PC-3 (cell line): ENCODE measurements around the gene LCE1F. TPM values are rescaled to one million over a fixed set of nuclear protein-coding genes. Genes with fewer than 3 reads are reported as not detected.

Source experiments
- ATAC-seq: fragments of 200-7000 bp; cut with Tn5 transposase; 2 replicates; pipeline ENCODE4 v1.9.1; 2020; ENCODE audit warnings: mild to moderate bottlenecking, moderate library complexity
- BruUV-seq: library from RNA; stranded (reverse); fragments of 400-500 nt; replicated peaks from 2 replicates; lab custom pipeline; 2021; lab: Mats Ljungman, UMichigan
- CTCF ChIA-PET: fragments of 300-600 bp; sonication (Branson Sonifier 250); formaldehyde crosslinking; loops from one replicate; lab custom pipeline; 2022; ENCODE audit warnings: antibody characterized with exemption; lab: Charles Lee
- POLR2A ChIA-PET: fragments of 300-600 bp; sonication (Branson Sonifier 250); formaldehyde crosslinking; loops from one replicate; lab custom pipeline; 2022; ENCODE audit warnings: antibody characterized with exemption; ENCODE audit not compliant: unreplicated experiment; lab: Charles Lee
- DNase-seq: peaks from one replicate; pipeline ENCODE4 v3.0.0-alpha.2; 2015
- H2AFZ ChIP-seq: fragments of 300-600 bp; sonication (generic); 2 replicates; pipeline ENCODE4 v1.6.0; 2016; ENCODE audit warnings: antibody characterized with exemption, low read length
- H3F3A ChIP-seq: fragments of 300-600 bp; sonication (generic); one replicate; pipeline ENCODE4 v1.6.0; 2017; ENCODE audit warnings: antibody characterized with exemption, low read length, control low read depth, mild to moderate bottlenecking; ENCODE audit not compliant: unreplicated experiment
- H3K27ac ChIP-seq: fragments of 300-600 bp; sonication (generic); 2 replicates; pipeline ENCODE4 v1.5.1; 2016; ENCODE audit warnings: mild to moderate bottlenecking, low read length
- H3K27me3 ChIP-seq: fragments of 300-600 bp; sonication (generic); 2 replicates; pipeline ENCODE4 v1.6.1; 2016; ENCODE audit warnings: low read length, mixed read lengths
- H3K36me3 ChIP-seq: fragments of 300-600 bp; sonication (generic); 2 replicates; pipeline ENCODE4 v1.6.1; 2016; ENCODE audit warnings: low read depth, mixed run types, low read length, mixed read lengths
- H3K4me1 ChIP-seq: fragments of 300-600 bp; sonication (generic); 2 replicates; pipeline ENCODE4 v1.5.1; 2016; ENCODE audit warnings: low read length; ENCODE audit not compliant: insufficient read depth
- H3K4me2 ChIP-seq: fragments of 300-600 bp; sonication (generic); 2 replicates; pipeline ENCODE4 v1.6.0; 2016; ENCODE audit warnings: low read length
- H3K4me3 ChIP-seq: fragments of 300-600 bp; sonication (generic); 2 replicates; pipeline ENCODE4 v1.5.1; 2016; ENCODE audit warnings: mild to moderate bottlenecking, low read length, mixed read lengths
- H3K79me2 ChIP-seq: fragments of 300-600 bp; sonication (generic); 2 replicates; pipeline ENCODE4 v1.6.1; 2017; ENCODE audit warnings: low read length, mixed read lengths
- H3K9ac ChIP-seq: fragments of 300-600 bp; sonication (generic); 2 replicates; pipeline ENCODE4 v1.6.0; 2016; ENCODE audit warnings: mild to moderate bottlenecking, low read length
- H3K9me2 ChIP-seq: fragments of 300-600 bp; sonication (generic); replicated peaks from 2 replicates; pipeline ENCODE4 v1.6.1; 2016; ENCODE audit warnings: mixed run types, low read length, mixed read lengths
- H3K9me3 ChIP-seq: fragments of 300-600 bp; sonication (generic); 2 replicates; pipeline ENCODE4 v1.6.1; 2016; ENCODE audit warnings: low read length, mixed read lengths
- H4K20me1 ChIP-seq: fragments of 300-600 bp; sonication (generic); 2 replicates; pipeline ENCODE4 v1.6.1; 2016; ENCODE audit warnings: low read length, mixed read lengths
- EZH2 ChIP-seq: fragments of 300-600 bp; sonication (generic); IDR thresholded peaks from one replicate; pipeline ENCODE4 v1.6.1; 2017; ENCODE audit warnings: antibody characterized with exemption, mild to moderate bottlenecking, low read length; ENCODE audit not compliant: unreplicated experiment
- EZH2phosphoT487 ChIP-seq: fragments of 300-600 bp; sonication (generic); IDR thresholded peaks from 2 replicates; pipeline ENCODE4 v1.6.1; 2018; ENCODE audit warnings: mild to moderate bottlenecking, antibody characterized with exemption, low read length, borderline replicate concordance
- intact Hi-C: fragments of 100-400 bp; cut with micrococcal nuclease; formaldehyde crosslinking; loops from 2 replicates; pipeline ENCODE4 v1.9.0; 2023
- total RNA-seq: library from RNA; depleted of rRNA; stranded (reverse); fragments of >200 nt; gene quantifications from 2 replicates; pipeline ENCODE4 v1.2.3, GENCODE V29; 2014
- TF ChIP-seq, protein P1 (sequence below): fragments of 300-600 bp; sonication (generic); conservative IDR thresholded peaks from 2 replicates; pipeline ENCODE4 v1.5.1; 2017; ENCODE audit warnings: antibody characterized with exemption, low read depth, mild to moderate bottlenecking, low read length

LCE1F gene
- total RNA-seq, 1 experiment from 2014 or later = not detected

DNA sequence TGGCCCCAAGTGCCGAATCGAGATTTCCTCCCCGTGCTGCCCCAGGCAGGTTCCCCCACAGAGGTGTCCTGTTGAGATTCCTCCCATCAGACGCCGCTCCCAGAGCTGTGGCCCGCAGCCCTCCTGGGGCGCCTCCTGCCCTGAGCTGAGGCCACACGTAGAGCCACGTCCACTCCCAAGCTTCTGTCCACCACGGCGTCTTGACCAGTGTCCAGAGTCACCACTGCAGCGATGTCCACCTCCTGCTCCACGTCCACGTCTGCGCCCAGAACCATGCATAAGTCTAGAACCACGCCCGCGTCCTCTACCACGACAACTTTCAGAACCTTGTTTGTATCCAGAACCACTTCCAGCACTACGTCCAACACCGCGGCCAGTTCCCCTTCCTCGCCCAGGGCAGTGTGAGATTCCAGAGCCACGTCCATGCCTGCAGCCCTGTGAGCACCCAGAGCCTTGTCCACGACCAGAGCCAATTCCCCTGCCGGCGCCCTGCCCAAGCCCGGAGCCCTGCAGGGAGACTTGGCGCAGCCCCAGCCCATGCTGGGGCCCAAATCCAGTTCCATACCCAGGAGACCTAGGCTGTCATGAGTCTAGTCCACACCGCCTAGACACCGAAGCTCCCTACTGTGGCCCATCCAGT, 14.3 kb upstream of the LCE1F start:
- Histone ChIP-seq H3K27ac (no peak overlapping the region), H3K9ac (no peak overlapping the region), H4K20me1 (no peaks in the 10 kb centered on the region), H3K4me1 (no peaks in the 10 kb centered on the region; the same call in 1 of the 2 replicates), H3K79me2 (no peaks in the 10 kb centered on the region), H3K9me2 (no peaks in the 10 kb centered on the region), H3K9me3 (no peaks in the 10 kb centered on the region), H3K4me2 (no peak overlapping the region), H3K27me3 (peaks cover 7% of the 10 kb centered on the region; the same call in 1 of the 2 replicates), H3K4me3 (no peak overlapping the region), H3K36me3 (no peaks in the 10 kb centered on the region), H2AFZ (no peak overlapping the region), H3F3A (no peaks in the 10 kb centered on the region)
- POLR2A ChIA-PET = no interaction called here
- TF ChIP-seq, protein P1, sequence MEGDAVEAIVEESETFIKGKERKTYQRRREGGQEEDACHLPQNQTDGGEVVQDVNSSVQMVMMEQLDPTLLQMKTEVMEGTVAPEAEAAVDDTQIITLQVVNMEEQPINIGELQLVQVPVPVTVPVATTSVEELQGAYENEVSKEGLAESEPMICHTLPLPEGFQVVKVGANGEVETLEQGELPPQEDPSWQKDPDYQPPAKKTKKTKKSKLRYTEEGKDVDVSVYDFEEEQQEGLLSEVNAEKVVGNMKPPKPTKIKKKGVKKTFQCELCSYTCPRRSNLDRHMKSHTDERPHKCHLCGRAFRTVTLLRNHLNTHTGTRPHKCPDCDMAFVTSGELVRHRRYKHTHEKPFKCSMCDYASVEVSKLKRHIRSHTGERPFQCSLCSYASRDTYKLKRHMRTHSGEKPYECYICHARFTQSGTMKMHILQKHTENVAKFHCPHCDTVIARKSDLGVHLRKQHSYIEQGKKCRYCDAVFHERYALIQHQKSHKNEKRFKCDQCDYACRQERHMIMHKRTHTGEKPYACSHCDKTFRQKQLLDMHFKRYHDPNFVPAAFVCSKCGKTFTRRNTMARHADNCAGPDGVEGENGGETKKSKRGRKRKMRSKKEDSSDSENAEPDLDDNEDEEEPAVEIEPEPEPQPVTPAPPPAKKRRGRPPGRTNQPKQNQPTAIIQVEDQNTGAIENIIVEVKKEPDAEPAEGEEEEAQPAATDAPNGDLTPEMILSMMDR = no peak
- no peak for TF ChIP-seq EZH2phosphoT487
- TF ChIP-seq EZH2 = no peak
- DNase-seq (no peak), ATAC-seq (no peak)
- intact Hi-C loops = no loop called here
- no TSS peak for BruUV-seq
- CTCF ChIA-PET = no interaction called here

DNA sequence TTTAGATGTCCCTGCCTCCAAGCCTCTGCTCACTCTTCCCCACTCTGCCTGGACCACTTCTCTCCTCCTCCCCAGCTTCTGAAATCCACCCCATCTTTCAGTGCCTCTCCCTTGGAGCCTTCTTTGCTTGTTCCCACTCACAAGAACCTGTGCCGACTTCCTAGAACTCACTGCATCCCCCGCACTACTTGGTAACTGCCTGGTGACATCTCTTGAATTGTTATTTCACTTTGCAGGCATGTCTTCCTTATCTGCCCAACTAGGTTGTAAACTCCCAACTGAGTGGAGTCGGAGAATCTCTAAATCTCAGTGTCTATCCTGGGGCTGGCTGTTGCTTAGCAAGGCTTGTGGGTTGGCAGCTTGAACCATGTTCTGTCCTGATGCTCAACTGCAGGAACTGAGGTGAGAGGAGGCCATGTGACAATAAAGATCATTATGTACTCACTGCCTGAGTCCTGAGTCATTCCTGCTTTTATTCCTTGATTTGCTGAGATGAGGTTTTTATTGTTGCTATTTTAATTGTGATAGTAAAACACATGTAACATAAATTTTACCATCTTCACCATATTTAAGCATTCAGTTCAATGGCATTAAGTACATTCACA, 13.2 kb upstream of the LCE1F start:
- Histone ChIP-seq H3K4me3 (no peak overlapping the region), H3K79me2 (no peaks in the 10 kb centered on the region), H3F3A (no peaks in the 10 kb centered on the region), H3K27me3 (peaks cover 7% of the 10 kb centered on the region; the same call in 1 of the 2 replicates), H3K9me3 (no peaks in the 10 kb centered on the region), H3K4me2 (no peak overlapping the region), H2AFZ (no peak overlapping the region), H3K27ac (no peak overlapping the region), H3K36me3 (no peaks in the 10 kb centered on the region), H4K20me1 (no peaks in the 10 kb centered on the region), H3K4me1 (no peaks in the 10 kb centered on the region; the same call in 1 of the 2 replicates), H3K9ac (no peak overlapping the region), H3K9me2 (no peaks in the 10 kb centered on the region)
- CTCF ChIA-PET = no interaction called here
- ATAC-seq (no peak), DNase-seq (no peak)
- BruUV-seq = no TSS peak
- no peak for TF ChIP-seq EZH2phosphoT487
- TF ChIP-seq EZH2 = no peak
- TF ChIP-seq, protein P1 = no peak
- intact Hi-C loops = no loop called here
- POLR2A ChIA-PET = no interaction called here
